ENCODE data around the gene TXNRD2.
"Not testable (repeated sequence)": the region's sequence is repeated elsewhere in the genome, so short reads cannot be mapped to it uniquely, and the experiment has no call there.

Gene TXNRD2

DNA sequence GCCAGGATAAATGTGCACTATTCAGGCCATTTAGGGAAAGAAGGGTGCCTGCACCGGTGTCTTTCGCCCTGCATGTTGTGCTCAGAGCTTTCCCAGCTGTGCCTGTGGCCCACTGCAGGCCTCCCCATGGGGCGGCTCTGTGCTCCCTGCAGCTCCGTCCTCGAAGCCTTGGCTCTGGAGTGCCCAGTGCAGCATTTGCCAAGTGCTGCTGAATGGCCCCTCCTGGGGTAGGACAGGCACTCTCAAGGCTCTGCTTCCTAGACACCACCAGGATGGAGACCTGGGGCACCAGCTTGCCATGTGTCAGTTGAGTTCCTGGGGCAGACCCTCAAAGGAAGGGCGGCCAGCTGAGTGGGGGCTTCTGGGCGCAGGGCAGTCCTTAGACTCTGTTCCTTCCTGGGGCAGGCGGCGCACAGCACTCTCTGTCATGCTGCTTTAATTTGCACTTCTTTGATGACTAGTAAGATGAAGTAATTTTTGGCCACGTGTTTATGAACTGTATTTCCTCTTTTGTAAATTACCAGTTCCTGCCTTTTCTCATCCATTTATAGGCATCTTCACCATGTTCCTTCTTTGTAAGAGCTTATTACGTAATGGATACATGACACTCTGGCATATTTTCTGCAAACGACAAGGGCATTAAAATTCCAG lies 54.9 kb downstream of the TXNRD2 start:
- no peak for DNase-seq

DNA sequence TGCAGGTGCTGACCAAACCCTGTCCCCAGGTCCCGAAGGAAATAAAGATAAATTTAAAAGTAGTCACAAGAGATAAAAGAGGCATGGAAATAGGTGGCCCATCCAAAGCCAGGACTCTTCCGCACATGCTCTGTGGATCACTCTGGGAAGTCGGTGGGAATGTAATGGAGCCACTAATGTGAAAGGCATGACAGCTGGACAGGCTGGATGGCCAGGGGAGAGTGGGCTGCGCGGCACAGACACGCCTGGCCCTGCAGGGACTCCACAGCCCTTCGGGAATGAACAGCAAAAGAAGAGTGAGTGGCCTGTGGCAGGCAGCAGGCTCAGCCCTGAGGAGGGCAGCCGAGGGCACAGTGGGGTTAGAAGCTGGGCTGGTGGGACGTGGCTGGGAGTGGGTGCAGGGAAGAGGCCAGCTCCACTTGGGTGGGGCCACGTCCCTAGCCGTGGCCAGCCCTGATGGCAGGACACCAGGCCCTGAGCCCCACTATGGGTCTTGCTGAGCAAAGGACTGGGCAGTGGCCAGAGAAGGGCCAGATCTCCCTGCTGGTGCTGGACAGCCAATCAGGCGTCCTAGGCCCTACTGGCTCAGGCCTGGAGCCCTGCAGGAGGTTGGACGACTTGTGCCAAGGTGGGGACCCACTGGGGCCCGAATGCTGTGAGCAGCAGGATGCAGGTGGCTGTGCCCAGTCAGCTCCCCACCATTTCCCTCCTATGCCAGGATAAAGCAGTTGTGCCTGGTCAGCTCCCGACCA lies 55.6 kb downstream of the TXNRD2 start:
- DNase-seq: no peak

DNA sequence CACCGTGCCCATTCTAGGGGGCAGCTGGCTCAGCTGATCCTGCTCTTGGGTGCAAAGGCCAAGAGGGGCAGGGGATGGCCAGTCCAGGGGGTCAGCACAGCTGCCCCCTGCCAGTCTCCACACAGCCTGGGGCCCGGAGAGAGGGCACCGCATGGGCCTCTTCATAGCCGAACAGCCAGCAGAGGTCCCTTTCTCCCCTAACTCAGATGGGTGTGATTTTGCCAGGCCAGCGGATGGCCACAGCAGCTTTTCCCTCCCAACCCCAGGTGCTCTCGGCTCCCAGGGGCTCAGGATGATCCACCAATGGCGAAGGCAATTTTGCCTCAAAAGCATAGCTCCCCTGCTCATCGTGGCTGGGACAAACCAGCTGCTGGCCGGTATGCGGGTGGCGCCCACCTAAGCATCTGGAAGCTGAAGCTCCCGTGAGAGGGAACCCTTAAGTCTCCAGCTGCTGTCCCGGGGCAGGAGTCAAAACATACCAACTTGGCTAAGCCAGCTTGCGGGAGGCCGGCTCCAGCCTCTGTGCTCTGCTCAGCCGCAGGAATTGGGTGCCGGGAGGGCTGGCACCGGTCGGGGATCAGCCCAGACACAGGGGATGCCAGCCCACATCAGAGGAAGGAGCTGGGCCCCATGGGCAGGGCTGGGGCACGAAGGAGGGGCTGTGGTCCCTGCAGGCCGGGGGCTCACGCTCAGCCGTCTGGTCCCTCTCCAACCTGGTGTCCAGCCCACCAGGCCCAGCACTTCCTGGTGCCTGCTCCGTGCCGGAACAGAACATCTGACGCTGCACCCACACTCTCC lies 56.5 kb downstream of the TXNRD2 start:
- no peak for DNase-seq

DNA sequence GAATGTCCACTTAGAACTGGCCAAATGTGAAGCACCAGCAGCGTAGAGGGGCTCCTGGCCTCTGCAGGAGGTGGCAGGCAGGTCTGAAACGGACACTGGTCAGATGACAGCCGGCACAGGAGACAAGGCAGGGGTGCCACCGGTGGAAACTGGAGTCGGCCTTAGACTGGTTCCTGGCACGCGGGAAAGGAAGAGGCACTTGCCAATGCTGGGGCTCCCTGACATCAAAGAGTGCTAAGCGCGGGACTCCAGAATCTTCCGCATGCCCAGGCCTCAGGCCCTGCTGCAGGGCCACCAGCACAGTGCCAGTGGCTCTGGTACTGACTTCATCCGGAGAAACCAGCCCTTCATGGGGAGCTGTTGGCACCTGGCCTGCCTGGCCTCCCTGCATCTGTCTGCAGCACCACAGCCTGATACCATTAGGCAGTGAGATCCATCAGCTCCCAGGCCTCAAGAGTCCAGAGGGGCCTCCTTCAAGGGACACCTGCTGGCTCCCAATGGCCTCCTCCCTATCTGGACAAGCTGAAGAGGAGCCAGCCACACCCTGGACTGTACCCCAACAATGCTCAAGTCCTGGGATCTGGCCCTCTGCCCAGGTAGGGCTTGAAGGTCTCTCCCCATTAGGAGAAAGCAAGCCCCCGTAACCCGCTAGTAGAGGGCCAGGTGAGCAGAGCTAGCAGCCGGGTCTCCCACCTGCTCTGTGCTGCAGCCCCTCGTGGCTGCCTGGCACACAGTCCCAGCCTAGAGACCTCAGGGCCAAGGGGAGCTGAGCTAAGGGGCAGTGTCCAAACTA lies 57.3 kb downstream of the TXNRD2 start:
- DNase-seq: no peak

DNA sequence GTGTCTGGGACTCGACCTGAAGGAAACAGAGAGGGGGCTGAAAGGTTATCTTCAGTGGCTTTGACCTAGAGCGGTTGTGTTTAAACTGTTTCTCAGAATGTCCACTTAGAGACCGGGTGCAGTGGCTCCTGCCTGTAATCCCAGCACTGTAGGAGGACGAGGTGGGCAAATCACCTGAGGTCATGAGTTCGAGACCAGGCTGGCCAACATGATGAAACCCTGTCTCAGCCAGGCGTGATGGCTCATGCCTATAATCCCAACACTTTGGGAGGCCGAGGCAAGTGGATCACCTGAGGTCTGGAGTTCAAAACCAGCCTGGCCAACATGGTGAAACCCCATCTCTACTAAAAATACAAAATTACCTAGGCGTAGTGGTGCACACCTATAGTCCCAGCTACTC lies 58.2 kb downstream of the TXNRD2 start:
- not testable (repeated sequence) for DNase-seq

DNA sequence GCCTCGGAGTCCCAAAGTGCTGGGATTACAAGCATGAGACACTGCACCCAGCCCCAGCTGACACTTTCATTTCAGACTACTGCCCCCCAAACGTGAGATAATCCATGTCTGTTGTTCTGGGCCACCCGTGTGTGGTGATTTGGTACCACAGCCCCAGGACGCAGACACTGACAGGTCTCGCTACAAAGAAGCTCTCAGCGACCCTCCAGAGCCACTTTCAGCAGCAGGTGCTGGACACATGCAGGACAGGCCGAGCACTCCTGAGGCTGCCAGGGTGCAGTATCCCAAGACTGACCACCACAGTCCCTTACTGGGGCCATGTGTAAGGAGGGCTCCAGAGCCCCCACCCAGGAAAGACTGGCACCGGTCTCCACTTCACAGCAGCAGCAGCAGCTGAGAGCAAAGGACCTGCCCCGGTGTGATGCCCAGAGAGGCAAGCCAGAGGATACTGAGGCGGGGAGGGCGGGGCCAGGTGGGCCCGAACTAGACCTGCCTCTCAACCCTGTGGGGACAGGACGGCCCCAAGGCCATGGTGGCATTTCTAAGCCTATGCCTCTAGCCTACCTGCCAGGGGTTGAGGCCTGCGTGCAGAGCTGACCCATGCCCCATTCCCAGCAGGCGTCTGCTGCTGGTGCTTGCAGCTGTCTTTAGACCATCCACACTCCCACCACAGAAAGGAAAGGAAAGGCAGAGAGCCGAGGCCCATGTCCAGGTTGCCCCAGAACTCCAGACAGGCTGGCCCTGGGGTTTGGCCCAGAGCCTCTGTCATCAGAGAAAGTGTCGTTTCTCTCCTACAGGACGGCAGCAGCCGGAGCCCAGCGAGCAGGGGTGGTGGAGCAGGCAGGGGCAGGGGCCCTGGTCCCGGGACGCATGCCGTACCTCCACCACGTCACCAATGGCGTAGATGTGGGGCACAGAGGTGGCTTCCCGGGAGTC lies 58.9 kb downstream of the TXNRD2 start:
- DNase-seq: no peak

DNA sequence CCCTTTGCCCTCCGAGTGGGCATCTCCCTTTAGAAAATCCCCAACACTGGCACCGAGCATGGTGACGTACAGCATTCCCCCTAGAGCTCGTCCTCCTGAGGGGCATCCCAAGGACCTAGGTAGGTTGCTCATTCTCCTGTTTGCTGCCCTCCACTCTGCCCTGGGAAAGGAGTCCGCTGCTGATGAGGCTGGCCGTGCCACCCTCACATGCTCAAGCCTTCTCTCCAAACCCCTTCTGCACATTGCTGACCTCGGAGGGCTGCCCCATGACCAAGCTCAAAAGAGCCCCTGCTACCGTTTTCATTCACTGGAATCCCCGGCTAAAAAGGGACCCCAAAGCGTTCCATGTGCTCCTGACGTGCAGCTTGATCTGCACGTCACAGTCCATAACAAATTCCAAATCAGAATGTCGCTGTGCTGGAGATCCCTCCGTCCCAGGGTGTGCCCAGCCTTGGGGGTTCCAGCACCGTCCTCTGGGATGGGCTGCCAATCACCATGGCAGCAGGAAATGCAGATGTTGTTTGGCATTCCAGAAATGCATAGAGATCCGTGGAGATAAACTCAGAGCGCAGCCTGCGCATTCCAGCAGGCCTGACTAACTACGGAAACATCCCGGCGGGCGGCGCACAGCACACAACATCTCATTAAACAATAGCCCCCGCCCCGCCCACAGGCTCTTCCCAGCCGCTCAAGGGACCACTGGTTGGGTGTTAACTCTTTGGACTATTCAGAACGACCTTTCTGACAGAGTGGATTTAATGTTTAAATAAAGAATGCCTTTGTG lies 60.6 kb downstream of the TXNRD2 start:
- no peak for DNase-seq

DNA sequence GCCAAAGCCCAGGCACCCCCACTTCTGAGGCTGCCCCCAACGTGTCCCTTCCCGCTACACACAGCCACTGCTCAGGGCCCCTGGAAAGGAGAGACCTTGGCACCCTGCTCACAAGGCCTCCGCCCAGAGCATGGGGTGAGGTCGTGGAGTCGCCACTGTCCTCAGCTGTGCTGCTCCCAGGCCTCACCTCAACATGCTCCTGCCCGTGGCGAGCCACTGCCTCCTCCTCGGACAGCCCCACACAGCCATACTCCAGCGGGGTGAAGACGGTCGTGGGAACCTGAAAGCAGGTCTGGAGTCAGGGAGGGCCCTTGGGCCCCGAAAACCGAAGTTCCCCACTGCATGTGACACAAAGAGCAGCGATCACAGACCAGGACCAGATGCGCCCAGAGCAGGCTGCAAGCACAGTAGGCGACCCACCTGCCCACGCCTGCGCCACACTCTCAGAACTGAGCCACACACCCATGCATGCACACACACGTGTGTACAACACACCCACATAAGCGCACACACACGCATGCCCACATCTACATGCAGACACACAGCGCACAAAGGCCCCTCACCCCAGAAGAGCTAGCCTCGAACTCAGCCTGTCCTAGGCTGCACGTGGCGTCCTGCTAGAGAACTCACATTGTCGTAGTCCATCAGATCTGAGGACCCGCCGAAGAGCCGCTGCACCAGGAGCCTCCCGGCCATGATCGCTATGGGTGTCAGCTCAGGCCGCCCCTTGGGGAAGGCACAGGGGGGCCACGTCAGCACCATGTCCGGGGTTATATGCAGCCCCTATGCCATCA lies 61.4 kb downstream of the TXNRD2 start:
- no peak for DNase-seq

DNA sequence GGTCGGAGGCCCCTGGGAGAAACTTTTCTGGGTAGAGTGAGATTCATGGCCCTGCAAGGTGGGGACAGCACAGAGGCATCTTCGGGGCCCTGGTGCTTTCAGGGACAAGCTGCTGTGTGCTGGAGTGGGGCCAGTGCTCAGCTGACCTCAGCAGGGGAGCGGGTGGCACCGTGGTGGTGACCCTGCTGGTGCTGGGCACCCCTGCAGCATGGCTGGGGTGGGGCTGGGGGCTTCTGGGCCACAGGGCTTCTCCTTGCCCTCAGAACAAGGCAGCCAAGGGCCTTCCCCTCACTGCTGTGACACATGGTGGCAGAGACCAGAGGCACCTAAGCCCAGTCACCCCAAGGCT lies 62.0 kb downstream of the TXNRD2 start:
- no peak for DNase-seq

DNA sequence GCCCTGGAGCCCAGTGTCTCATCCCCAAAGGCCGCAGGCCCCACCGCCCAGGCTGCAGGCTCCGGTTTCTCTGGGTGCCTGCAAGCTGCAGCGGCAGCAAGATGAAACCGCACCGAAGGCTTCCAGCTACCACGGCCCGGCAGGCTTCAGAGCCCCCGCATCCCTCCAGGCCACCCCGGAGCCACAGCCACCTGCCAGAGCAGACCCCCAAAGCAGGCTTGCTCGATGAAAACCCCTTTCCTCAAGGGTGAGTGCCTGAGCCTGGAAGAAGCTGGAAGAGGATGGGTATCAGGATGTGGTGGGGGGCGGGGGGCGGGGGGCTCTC lies 62.4 kb downstream of the TXNRD2 start:
- DNase-seq: no peak

DNA sequence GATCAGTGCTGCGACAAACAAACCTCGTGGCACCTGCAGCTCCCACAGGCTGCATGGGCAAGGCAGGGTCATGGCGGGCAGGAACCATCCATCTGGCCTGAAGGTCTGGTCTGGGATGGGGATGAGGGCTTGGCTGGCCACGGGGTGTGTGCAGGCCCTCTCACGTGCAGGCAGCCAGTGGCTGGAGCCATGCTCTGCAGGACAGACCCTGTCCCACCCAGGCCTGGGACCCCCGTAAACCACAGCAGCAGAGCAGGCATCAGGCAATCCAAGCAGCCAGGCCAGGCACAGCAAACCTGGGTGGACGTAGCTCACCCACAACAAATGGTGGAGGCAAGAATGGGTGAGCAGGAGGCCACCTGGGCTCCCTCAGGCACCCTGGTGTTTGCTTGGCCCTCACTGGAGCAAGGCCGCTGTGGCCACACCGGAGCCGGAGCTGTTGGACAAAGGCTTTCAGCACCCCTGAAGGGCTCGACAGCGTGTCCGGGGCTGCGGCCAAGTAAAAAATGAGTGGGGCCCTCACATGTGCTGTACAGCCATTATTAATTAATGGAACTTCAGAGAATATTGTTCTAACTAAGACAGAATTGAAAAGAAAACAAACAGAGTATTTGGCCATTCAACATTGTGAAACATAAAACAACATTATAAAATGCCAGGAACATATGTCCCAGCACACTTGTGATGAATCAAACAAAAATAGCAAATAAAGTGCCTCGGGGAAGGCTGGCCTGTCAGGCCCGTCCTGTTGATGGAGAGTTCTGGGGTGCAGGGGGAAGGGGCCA lies 63.0 kb downstream of the TXNRD2 start:
- no peak for DNase-seq

DNA sequence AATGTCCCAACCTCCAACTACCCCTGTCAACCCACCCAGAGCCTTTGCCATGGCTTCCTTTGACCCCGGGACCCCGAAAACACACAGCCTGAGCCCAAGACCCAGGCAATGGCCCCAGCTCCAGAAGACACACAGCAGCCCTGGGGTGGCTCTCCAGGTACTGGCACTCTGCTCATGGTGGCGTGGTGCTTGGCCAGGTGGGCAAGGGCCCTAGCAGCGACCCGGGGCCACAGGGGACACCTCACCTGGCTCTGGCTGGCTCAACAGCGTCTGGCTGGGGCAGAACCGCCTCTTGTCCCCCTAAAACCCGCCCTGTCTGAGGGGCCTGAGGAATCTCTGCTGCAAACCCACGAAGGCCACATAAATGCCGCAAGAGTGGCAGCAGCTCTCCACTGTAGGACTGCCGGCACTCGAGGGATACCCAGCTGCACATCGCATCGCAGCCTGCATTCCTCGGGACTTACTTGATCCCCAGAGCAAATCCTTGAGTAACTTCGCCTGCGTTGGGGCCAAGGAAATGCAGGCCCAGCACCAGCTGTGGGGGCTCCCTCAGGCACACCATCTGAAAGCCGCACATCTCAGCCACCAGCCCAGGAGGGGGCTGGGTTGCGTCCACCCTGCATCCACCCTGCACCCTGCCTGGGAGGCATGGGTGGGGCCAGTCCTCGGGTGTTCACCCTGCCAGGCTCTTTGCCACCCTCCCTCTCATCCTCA lies 63.8 kb downstream of the TXNRD2 start:
- DNase-seq: no peak

DNA sequence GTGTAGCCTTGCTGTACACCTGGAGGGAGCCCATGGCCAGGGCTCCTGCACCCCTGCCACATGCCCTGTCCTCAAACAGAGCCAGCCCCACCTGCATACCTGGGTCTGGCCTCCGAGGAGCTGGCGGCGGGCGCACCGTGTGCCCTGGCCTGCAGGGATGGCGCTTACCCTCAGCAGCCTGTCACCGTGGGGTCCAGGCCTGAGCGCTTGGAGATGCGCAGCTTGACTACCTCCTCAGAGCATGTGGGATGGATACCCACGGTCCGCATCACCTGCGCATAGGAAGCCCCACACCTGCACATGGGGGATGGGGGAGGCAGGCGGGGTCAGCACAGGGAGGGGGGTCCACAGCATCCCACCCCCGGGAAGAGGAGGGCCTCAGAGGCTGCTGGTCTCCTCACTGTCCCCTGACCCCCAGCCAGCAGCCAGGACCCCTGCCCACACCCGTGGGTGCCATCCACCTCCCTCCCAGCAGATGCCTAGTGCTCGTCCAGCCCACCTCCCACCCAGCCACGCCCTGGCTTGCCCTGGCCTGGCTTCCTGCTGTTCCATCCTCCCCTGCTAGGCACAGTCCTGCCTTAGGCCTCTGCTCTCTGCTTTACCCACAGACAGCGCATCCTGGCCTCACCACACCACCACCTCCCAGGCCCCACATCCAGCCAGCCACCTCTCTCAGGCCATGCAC lies 64.5 kb downstream of the TXNRD2 start:
- DNase-seq: no peak

DNA sequence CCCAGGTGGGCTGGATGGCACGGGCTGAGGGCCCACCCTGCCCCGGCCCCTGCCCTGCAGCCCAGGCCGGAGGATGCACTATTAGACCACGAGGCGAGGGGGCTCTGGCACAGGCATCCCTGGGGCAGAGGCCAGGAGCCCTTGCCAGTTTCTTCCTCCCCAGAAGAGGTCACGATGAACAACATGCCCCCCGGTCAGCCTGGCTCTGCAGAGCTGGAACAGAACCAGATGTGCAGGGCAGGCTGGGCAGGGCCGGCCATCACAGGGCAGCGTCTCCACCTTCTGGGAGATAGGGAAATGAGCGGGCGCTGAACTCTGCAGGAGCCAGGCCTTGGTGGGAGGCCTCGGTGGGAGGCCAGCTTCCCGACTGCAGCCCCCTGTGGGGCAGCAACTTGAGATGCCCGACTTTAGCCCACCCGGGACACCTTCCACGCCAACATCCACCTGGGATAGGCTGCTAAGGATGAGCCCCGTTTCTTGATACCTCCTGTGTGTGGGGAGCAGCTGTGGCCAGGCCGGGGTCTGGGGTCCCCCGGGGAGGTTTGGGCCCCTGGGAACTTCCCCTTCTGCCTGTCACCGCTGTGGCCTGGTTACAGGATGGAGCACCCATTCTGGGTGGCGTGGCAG lies 65.2 kb downstream of the TXNRD2 start:
- no peak for DNase-seq

DNA sequence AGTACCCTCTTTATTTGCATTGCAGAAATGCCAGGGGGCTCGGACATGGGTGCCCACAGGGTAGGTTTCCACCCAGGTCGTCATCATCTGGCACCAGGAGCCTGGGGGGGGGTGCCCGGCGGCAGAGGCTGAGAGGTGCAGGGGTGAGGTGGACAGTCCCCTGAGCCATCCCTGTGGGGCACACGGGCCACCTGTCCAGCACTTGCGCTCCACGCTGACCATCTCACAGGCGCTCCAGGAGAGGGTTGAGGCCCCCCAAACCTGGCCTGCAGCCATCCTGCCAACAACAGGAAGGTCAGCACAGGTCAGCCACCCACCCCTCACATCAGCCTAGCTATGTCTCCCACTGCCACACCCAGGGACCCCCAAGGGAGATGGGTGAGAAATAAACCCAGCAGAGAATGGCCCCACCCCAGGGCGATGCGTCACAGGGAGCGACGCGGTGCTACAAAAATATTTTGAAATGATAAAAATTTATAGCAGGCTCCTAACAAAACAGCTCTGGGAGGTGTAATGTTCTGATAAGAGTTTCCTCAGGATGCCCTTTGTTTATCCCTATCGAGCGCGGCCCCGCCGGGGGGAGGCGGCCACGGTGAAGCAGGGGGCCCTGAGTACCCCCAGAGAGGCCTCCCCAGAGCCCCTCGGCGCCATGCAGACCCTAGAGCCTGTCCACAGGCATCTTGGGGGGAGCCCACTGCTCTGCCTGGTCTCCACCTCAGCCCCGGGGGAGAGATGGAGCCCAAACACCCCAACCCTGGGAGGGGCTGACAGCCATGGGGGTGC lies 65.9 kb downstream of the TXNRD2 start:
- DNase-seq: no peak

DNA sequence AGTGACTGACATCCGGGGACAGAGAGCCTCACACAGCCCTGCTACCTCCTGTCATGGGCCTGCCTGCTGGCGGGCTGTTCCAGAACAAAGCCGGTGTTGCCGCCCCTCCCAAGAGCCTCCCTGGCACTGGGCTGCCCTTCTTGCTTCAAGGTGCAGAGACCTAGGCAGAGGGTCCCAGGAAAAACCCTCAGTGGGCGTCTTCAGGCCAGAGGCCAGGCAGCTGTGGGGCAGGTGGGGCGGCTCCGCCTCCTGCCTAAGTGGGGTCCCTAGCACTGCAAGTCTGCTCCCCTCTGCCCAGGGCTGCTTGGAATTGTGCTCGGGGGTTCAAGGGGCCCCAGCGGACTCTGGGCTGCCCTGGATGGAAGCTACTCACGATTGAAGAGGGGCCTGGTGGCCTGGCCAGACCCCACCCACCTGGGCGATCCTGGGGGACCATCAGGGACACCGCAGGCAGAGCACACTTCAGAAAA lies 66.5 kb downstream of the TXNRD2 start:
- no peak for DNase-seq

All from NCI-H510A treated with DMSO at 0.1 percent for 48 hours (cell line).